RWPE2 (cell line): ENCODE measurements around the gene YPEL2.

Experiments used
- ATAC-seq: fragments of 200-7000 bp; cut with Tn5 transposase; 3 replicates; pipeline ENCODE4 v1.9.1; 2021; ENCODE audit warnings: low read depth
- DNase-seq: peaks from one replicate; pipeline ENCODE4 v3.0.0-alpha.2; 2020; ENCODE audit warnings: low spot score
- H3K27ac ChIP-seq: fragments of 450-650 bp; 2 replicates; pipeline ENCODE4 v1.5.1; 2017; ENCODE audit warnings: mild to moderate bottlenecking; ENCODE audit not compliant: poor library complexity, severe bottlenecking
- H3K27me3 ChIP-seq: fragments of 250-450 bp; sonication (Bioruptor Pico); 2 replicates; pipeline ENCODE4 v1.5.1; 2021; ENCODE audit warnings: mild to moderate bottlenecking, moderate library complexity; ENCODE audit not compliant: insufficient read depth, poor library complexity, severe bottlenecking
- H3K36me3 ChIP-seq: fragments of 250-450 bp; sonication (Bioruptor Pico); 2 replicates; pipeline ENCODE4 v1.5.1; 2020; ENCODE audit warnings: low read depth, mild to moderate bottlenecking, moderate library complexity
- H3K4me1 ChIP-seq: fragments of 250-450 bp; sonication (Bioruptor Pico); 2 replicates; pipeline ENCODE4 v1.5.1; 2021; ENCODE audit warnings: mild to moderate bottlenecking, moderate library complexity; ENCODE audit not compliant: insufficient read depth, poor library complexity, severe bottlenecking
- H3K4me3 ChIP-seq: fragments of 250-450 bp; sonication (Bioruptor Pico); 2 replicates; pipeline ENCODE4 v1.5.1; 2021; ENCODE audit warnings: mild to moderate bottlenecking, moderate library complexity; ENCODE audit not compliant: severe bottlenecking
- H3K9me3 ChIP-seq: fragments of 250-450 bp; sonication (Bioruptor Pico); 2 replicates; pipeline ENCODE4 v1.5.1; 2021; ENCODE audit warnings: mild to moderate bottlenecking, moderate library complexity; ENCODE audit not compliant: severe bottlenecking
- CTCF ChIP-seq: fragments of 450-650 bp; IDR thresholded peaks from one replicate; pipeline ENCODE4 v1.5.1; 2017; ENCODE audit warnings: mild to moderate bottlenecking, moderate library complexity; ENCODE audit not compliant: poor library complexity, severe bottlenecking

YPEL2 gene

GRCh38 chr17:59374612-59375011 is 43.2 kb downstream of the YPEL2 start:
- no peak for TF ChIP-seq CTCF
- Histone ChIP-seq H3K27ac (no peak overlapping the region), H3K27me3 (no peaks in the 10 kb centered on the region), H3K9me3 (no peaks in the 10 kb centered on the region), H3K4me3 (no peak overlapping the region), H3K36me3 (no peaks in the 10 kb centered on the region), H3K4me1 (no peaks in the 10 kb centered on the region)
- DNase-seq (no peak), ATAC-seq (no peak)

DNA sequence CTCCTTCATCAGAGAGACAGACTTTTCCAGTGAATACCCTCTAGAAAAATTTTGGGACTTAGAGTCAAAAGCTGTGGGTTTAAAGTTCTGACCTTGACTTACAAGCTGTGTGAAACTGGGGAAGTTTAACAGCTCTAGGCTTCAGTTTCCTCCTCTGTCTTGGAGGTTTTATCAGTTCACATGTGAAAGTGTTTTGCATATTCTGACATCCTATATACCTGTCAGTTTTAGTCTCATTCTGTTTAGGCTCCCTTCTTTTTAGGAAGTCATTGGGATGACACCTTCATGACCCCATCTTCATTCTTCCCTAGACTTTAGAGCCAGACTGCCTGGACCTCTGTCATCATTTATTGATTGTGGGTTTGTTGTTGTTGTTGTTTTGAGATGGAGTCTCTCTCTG is 44.4 kb downstream of the YPEL2 start:
- Histone ChIP-seq H3K27me3 (no peaks in the 10 kb centered on the region), H3K4me3 (no peak overlapping the region), H3K4me1 (no peaks in the 10 kb centered on the region), H3K27ac (no peak overlapping the region), H3K9me3 (no peaks in the 10 kb centered on the region), H3K36me3 (no peaks in the 10 kb centered on the region)
- ATAC-seq (no peak), DNase-seq (no peak)
- TF ChIP-seq CTCF: no peak

- Histone ChIP-seq H3K9me3 (no peaks in the 10 kb centered on the region), H3K4me3 (no peak overlapping the region), H3K27me3 (no peaks in the 10 kb centered on the region), H3K4me1 (no peaks in the 10 kb centered on the region), H3K36me3 (no peaks in the 10 kb centered on the region), H3K27ac (no peak overlapping the region)
- no peak for TF ChIP-seq CTCF
- no peak for ATAC-seq
- DNase-seq: no peak
Observed at GRCh38 chr17:59376506-59376905, 45.1 kb downstream of the YPEL2 start.

GRCh38 chr17:59377410-59377809 is 46.0 kb downstream of the YPEL2 start:
- H3K27ac ChIP-seq: no peak overlapping the region

More at GRCh38 chr17:59377410-59377809, 46.0 kb downstream of the YPEL2 start:
- no peaks in the 10 kb centered on the region for H3K4me1 ChIP-seq
- ATAC-seq: no peak
- no peaks in the 10 kb centered on the region for H3K36me3 ChIP-seq
- H3K4me3 ChIP-seq: no peak overlapping the region
- no peaks in the 10 kb centered on the region for H3K27me3 ChIP-seq
- no peak for DNase-seq
- TF ChIP-seq CTCF: no peak
- no peaks in the 10 kb centered on the region for H3K9me3 ChIP-seq
